ENCODE measurements around the gene HCFC1.

HCFC1 gene

GRCh38 chrX:153971450-153972367 lies at the start of gene HCFC1:
HCFC1 (minus strand) TSS chrX:153971818; CDS start chrX:153970840, 978 bp downstream.
- intact Hi-C loops (cut with DNase I; ENCODE audit: low total_unique reads): no loop called here
- peak; percentile 91 to 95 for DNase-seq
- peaks cover 0 to 45% (median 39%) of the 10 kb centered on the region in 4 donors for H3K4me1 ChIP-seq

GRCh38 chrX:154021131-154021611 lies 49.6 kb upstream of the HCFC1 start:
- Histone ChIP-seq H3K4me1 (peaks cover 0 to 29% (median 12%) of the 10 kb centered on the region in 4 donors), H3K27me3 (no peaks in the 10 kb centered on the region), H3K27ac (peak overlapping the region; percentile 80 to 88), H3K36me3 (peaks cover 0 to 11% (median 9%) of the 10 kb centered on the region in 3 donors), H3K9me3 (no peaks in the 10 kb centered on the region), H3K4me3 (no peak overlapping the region)
- intact Hi-C loops (cut with DNase I; ENCODE audit: low total_unique reads): no loop called here
- no peak for DNase-seq
- TF ChIP-seq CTCF (IDR thresholded peaks at IDR 0.05): no peak

More at GRCh38 chrX:153971450-153972367, at the start of gene HCFC1:
- no peaks in the 10 kb centered on the region for H3K36me3 ChIP-seq
- peak within 1 kb of the TSS; percentile 82 to 88 for H3K4me3 ChIP-seq
- TF ChIP-seq CTCF (IDR thresholded peaks at IDR 0.05): no peak
- peaks cover 0 to 3% (median 0%) of the 10 kb centered on the region in 3 donors for H3K9me3 ChIP-seq
- peak within 1 kb of the TSS; percentile 98 to 99 for H3K27ac ChIP-seq
- no peaks in the 10 kb centered on the region for H3K27me3 ChIP-seq

GRCh38 chrX:154020536-154021115 lies 49.0 kb upstream of the HCFC1 start:
- no peak for DNase-seq
- H3K4me1 ChIP-seq: peaks cover 0 to 26% (median 12%) of the 10 kb centered on the region in 4 donors
- intact Hi-C loops (cut with DNase I; ENCODE audit: low total_unique reads): no loop called here

GRCh38 chrX:154019633-154020528 lies 48.3 kb upstream of the HCFC1 start, which contains the start of gene IRAK1:
IRAK1 (minus strand) TSS chrX:154019902; CDS start chrX:154019812, 90 bp downstream.
- peak in 1 of 2 experiments; percentile 10 for TF ChIP-seq CTCF (IDR thresholded peaks at IDR 0.05)
- Histone ChIP-seq H3K27ac (peak within 1 kb of the TSS; percentile 80 to 88), H3K9me3 (no peaks in the 10 kb centered on the region), H3K36me3 (peaks cover 0 to 24% (median 16%) of the 10 kb centered on the region in 3 donors), H3K4me3 (peak within 1 kb of the TSS; percentile 57 to 70), H3K4me1 (peaks cover 0 to 23% (median 12%) of the 10 kb centered on the region in 4 donors), H3K27me3 (no peaks in the 10 kb centered on the region)
- intact Hi-C loops (cut with DNase I; ENCODE audit: low total_unique reads): loop anchor here (5.0 kb wide), 1 partner anchor 77 kb away; the partner anchor contains the start of gene MECP2
- DNase-seq: peak; percentile 48 to 79

More at GRCh38 chrX:154020536-154021115, 49.0 kb upstream of the HCFC1 start:
- H3K27me3 ChIP-seq: no peaks in the 10 kb centered on the region
- H3K36me3 ChIP-seq: peaks cover 0 to 17% (median 13%) of the 10 kb centered on the region in 3 donors
- H3K4me3 ChIP-seq: peak overlapping the region; percentile 57 to 70
- peak overlapping the region; percentile 80 to 88 for H3K27ac ChIP-seq
- no peak for TF ChIP-seq CTCF (IDR thresholded peaks at IDR 0.05)
- no peaks in the 10 kb centered on the region for H3K9me3 ChIP-seq

Data from tibial artery (tissue), 4 donors.